ENCODE data around the gene ABCF2.

The ABCF2 gene

DNA sequence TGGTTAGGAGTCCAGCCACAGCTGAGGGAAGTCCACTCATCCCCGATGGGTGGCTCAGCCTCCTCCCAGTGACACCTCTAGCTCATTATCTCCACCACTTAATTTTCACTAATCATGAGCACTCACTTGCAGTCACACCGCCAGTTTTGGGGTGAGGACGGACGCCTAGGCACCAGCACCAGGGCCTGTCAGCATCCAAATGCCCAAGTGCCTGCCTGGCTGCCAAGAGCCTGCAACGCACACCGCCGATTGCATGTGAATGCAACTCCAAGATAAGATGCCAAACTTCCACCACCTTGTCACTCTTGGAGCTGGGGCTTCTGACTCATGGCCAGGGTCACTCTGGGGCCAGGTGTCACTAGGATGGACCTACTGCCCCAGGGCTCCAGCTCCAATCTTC is 45.9 kb upstream of the ABCF2 start:
- ChIA-PET CTCF (no interaction called here), POLR2A (interaction anchor here (0.8 kb wide), 1 partner anchor 21 kb away, joined by 3 read pairs; no protein-coding TSS in a partner anchor)
- DNase-seq (ENCODE audit: extremely low spot score): no peak
- TF ChIP-seq TARDBP (IDR thresholded peaks at IDR 0.05) (no peak), BHLHE40 (IDR thresholded peaks at IDR 0.05; ENCODE audit: borderline replicate concordance) (no peak)

GRCh38 chr7:151272405-151272804 is 45.4 kb upstream of the ABCF2 start:
- ChIA-PET CTCF (no interaction called here), POLR2A (interaction anchor here (1.4 kb wide), 1 partner anchor 69 kb away, joined by 4 read pairs; the partner anchor contains the start of gene NUB1)
- no peak for DNase-seq (ENCODE audit: extremely low spot score)
- TF ChIP-seq CTBP1 (IDR thresholded peaks at IDR 0.05; ENCODE audit: borderline replicate concordance): no peak
- no peak for TF ChIP-seq ZNF384 (IDR thresholded peaks at IDR 0.05)
- TF ChIP-seq TARDBP (IDR thresholded peaks at IDR 0.05): no peak
- no peak for TF ChIP-seq ELF4 (IDR thresholded peaks at IDR 0.05)
- no peak for TF ChIP-seq LEF1 (IDR thresholded peaks at IDR 0.05; ENCODE audit: borderline replicate concordance)
- no peak for TF ChIP-seq FOXK2 (IDR thresholded peaks at IDR 0.05)
- TF ChIP-seq SP1 (IDR thresholded peaks at IDR 0.05): no peak
- TF ChIP-seq NFRKB (IDR thresholded peaks at IDR 0.05): no peak
- TF ChIP-seq ARNT (IDR thresholded peaks at IDR 0.05): no peak
- no peak for TF ChIP-seq SUZ12 (IDR thresholded peaks at IDR 0.05)
- TF ChIP-seq HDGF (IDR thresholded peaks at IDR 0.05; ENCODE audit: borderline replicate concordance): no peak
- TF ChIP-seq FOXA1 (IDR thresholded peaks at IDR 0.05): no peak

GRCh38 chr7:151271699-151272355 is 44.8 kb upstream of the ABCF2 start:
- TF ChIP-seq FOXM1 (IDR thresholded peaks at IDR 0.05; ENCODE audit: borderline replicate concordance) (no peak), L3MBTL2 (conservative IDR thresholded peaks at IDR 0.05) (no peak), TARDBP (IDR thresholded peaks at IDR 0.05) (no peak), CTBP1 (IDR thresholded peaks at IDR 0.05; ENCODE audit: borderline replicate concordance) (no peak), ELF4 (IDR thresholded peaks at IDR 0.05) (no peak), BHLHE40 (IDR thresholded peaks at IDR 0.05; ENCODE audit: borderline replicate concordance) (no peak), ZNF384 (IDR thresholded peaks at IDR 0.05) (no peak), FOXA1 (IDR thresholded peaks at IDR 0.05) (no peak)
- ChIA-PET POLR2A (interaction anchor here (1.4 kb wide), 1 partner anchor 70 kb away, joined by 4 read pairs; the partner anchor contains the start of gene NUB1), CTCF (interaction anchor here (0.6 to 1.3 kb wide), 3 partner anchors 11 to 235 kb away, joined by 3 to 4 read pairs (median 3); no protein-coding TSS in a partner anchor)
- no peak for DNase-seq (ENCODE audit: extremely low spot score)

- CTCF ChIA-PET: interaction anchor here (0.6 to 1.1 kb wide), 3 partner anchors 9 to 114 kb away, joined by 3 read pairs; no protein-coding TSS in a partner anchor
- no peak for DNase-seq (ENCODE audit: extremely low spot score)
- POLR2A ChIA-PET: interaction anchor here (1.7 kb wide), 1 partner anchor 42 kb away, joined by 6 read pairs; the partner anchor contains the start of gene ABCF2
- TF ChIP-seq LEF1 (IDR thresholded peaks at IDR 0.05; ENCODE audit: borderline replicate concordance): no peak
- TF ChIP-seq, protein P1, sequence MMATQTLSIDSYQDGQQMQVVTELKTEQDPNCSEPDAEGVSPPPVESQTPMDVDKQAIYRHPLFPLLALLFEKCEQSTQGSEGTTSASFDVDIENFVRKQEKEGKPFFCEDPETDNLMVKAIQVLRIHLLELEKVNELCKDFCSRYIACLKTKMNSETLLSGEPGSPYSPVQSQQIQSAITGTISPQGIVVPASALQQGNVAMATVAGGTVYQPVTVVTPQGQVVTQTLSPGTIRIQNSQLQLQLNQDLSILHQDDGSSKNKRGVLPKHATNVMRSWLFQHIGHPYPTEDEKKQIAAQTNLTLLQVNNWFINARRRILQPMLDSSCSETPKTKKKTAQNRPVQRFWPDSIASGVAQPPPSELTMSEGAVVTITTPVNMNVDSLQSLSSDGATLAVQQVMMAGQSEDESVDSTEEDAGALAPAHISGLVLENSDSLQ (IDR thresholded peaks at IDR 0.05): no peak
- no peak for TF ChIP-seq SP1 (IDR thresholded peaks at IDR 0.05)
- TF ChIP-seq L3MBTL2 (conservative IDR thresholded peaks at IDR 0.05): no peak
- no peak for TF ChIP-seq BHLHE40 (IDR thresholded peaks at IDR 0.05; ENCODE audit: borderline replicate concordance)
- no peak for TF ChIP-seq HDGF (IDR thresholded peaks at IDR 0.05; ENCODE audit: borderline replicate concordance)
- TF ChIP-seq ARNT (IDR thresholded peaks at IDR 0.05): no peak
Observed at GRCh38 chr7:151269511-151269910, 42.5 kb upstream of the ABCF2 start.

DNA sequence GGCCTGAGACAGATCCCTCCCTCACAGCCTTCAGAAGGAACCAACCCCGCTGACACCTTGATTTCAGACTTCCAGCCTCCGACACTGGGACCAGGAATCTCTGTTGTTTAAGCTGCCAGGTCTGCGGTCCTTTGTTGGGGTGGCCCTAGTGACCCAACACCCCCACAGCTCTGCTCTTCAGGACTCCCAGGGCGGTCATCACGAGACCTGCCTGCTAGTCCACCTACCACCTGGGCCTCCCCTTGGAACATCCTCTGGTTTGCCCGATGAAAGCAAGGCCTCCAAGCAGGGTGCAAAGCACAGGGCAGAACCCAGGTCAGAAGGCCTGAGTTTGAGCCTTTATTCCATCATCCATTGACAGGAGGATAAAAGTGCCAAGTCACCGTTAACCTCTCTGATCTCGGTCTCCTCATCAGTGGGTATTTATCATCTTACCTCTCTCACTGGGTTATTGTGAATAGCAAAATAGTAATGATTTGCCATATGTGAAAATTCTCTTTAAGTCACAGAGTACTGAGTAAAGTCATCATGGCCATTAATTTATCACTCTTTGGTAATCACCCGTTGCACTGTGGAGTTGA is 38.4 kb upstream of the ABCF2 start:
- CTCF ChIA-PET: no interaction called here
- TF ChIP-seq CTBP1 (IDR thresholded peaks at IDR 0.05; ENCODE audit: borderline replicate concordance) (no peak), HDGF (IDR thresholded peaks at IDR 0.05; ENCODE audit: borderline replicate concordance) (no peak), L3MBTL2 (conservative IDR thresholded peaks at IDR 0.05) (no peak), TARDBP (IDR thresholded peaks at IDR 0.05) (no peak), FOXK2 (IDR thresholded peaks at IDR 0.05) (no peak), FOXM1 (IDR thresholded peaks at IDR 0.05; ENCODE audit: borderline replicate concordance) (no peak), ELF4 (IDR thresholded peaks at IDR 0.05) (no peak), LEF1 (IDR thresholded peaks at IDR 0.05; ENCODE audit: borderline replicate concordance) (no peak), FOXA1 (IDR thresholded peaks at IDR 0.05) (no peak)
- DNase-seq (ENCODE audit: extremely low spot score): no peak
- POLR2A ChIA-PET: interaction anchor here (1.4 to 1.8 kb wide), 2 partner anchors 12 to 13 kb away, joined by 5 read pairs; no protein-coding TSS in a partner anchor

GRCh38 chr7:151264615-151265014 is 37.6 kb upstream of the ABCF2 start:
- CTCF ChIA-PET: interaction anchor here (0.6 kb wide), 1 partner anchor 69 kb away, joined by 8 read pairs; no protein-coding TSS in a partner anchor
- POLR2A ChIA-PET: interaction anchor here (1.4 to 1.8 kb wide), 2 partner anchors 12 kb away, joined by 5 read pairs; no protein-coding TSS in a partner anchor
- DNase-seq (ENCODE audit: extremely low spot score): no peak
- no peak for TF ChIP-seq ELF4 (IDR thresholded peaks at IDR 0.05)
- no peak for TF ChIP-seq SUZ12 (IDR thresholded peaks at IDR 0.05)
- no peak for TF ChIP-seq CTBP1 (IDR thresholded peaks at IDR 0.05; ENCODE audit: borderline replicate concordance)
- no peak for TF ChIP-seq FOXK2 (IDR thresholded peaks at IDR 0.05)
- TF ChIP-seq L3MBTL2 (conservative IDR thresholded peaks at IDR 0.05): no peak
- no peak for TF ChIP-seq TARDBP (IDR thresholded peaks at IDR 0.05)
- no peak for TF ChIP-seq ZNF384 (IDR thresholded peaks at IDR 0.05)
- no peak for TF ChIP-seq BHLHE40 (IDR thresholded peaks at IDR 0.05; ENCODE audit: borderline replicate concordance)
- no peak for TF ChIP-seq ARNT (IDR thresholded peaks at IDR 0.05)
- TF ChIP-seq SP1 (IDR thresholded peaks at IDR 0.05): no peak
- TF ChIP-seq FOXA1 (IDR thresholded peaks at IDR 0.05): no peak
- TF ChIP-seq, protein P1 (IDR thresholded peaks at IDR 0.05): no peak
- no peak for TF ChIP-seq NFRKB (IDR thresholded peaks at IDR 0.05)
- no peak for TF ChIP-seq FOXM1 (IDR thresholded peaks at IDR 0.05; ENCODE audit: borderline replicate concordance)
- TF ChIP-seq LEF1 (IDR thresholded peaks at IDR 0.05; ENCODE audit: borderline replicate concordance): no peak
- no peak for TF ChIP-seq HDGF (IDR thresholded peaks at IDR 0.05; ENCODE audit: borderline replicate concordance)
